Hepatocyte (in vitro differentiated cells): ENCODE results near the gene HTR1D.

Experiments
- CTCF ChIP-seq: fragments of 200-600 bp; sonication (generic); IDR thresholded peaks from 2 replicates; pipeline ENCODE4 v1.5.1; 2016; ENCODE audit warnings: antibody characterized with exemption, mild to moderate bottlenecking; ENCODE audit not compliant: poor library complexity
- EZH2 ChIP-seq: fragments of 200-600 bp; sonication (generic); IDR thresholded peaks from 2 replicates; pipeline ENCODE4 v1.6.1; 2016; ENCODE audit warnings: antibody characterized with exemption, mild to moderate bottlenecking, borderline replicate concordance
- EZH2phosphoT487 ChIP-seq: fragments of 200-600 bp; sonication (generic); IDR thresholded peaks from one replicate; pipeline ENCODE4 v1.6.1; 2018; ENCODE audit warnings: antibody characterized with exemption, mild to moderate bottlenecking, low read depth, moderate library complexity; ENCODE audit not compliant: unreplicated experiment, severe bottlenecking

GRCh38 chr1:23263380-23263887 lies 46.1 kb upstream of the HTR1D start:
- TF ChIP-seq EZH2: no peak
- TF ChIP-seq CTCF: no peak
- no peak for TF ChIP-seq EZH2phosphoT487
